Keratinocyte (primary cell): Measurements from ENCODE around the gene COL6A5. TPM values are rescaled to one million over a fixed set of nuclear protein-coding genes. Genes with fewer than 3 reads are reported as not detected.

ENCODE experiments used
- DNase-seq: peaks from one replicate; pipeline ENCODE4 v3.0.0-alpha.2; 2011; ENCODE audit warnings: low read depth, missing footprints, low spot score
- FAIRE-seq: peaks from 2 replicates; lab custom pipeline; 2011; peaks lifted over from hg19 to GRCh38; lab: Jason Lieb, UNC
- H2AFZ ChIP-seq: 2 replicates; pipeline ENCODE4 v1.6.0; 2012; ENCODE audit warnings: low read length, control low read depth, inconsistent platforms; ENCODE audit not compliant: control insufficient read depth
- H3K27ac ChIP-seq: 2 replicates; pipeline ENCODE4 v1.5.1; 2011; ENCODE audit warnings: low read length; ENCODE audit not compliant: control insufficient read depth, insufficient read depth
- H3K27me3 ChIP-seq: 3 replicates; pipeline ENCODE4 v1.6.0; 2011; ENCODE audit warnings: low read length; ENCODE audit not compliant: control insufficient read depth, insufficient read depth; ENCODE audit errors: extremely low read depth
- H3K36me3 ChIP-seq, 2 experiments: 2 replicates in 1 of 2; 3 replicates in 1 of 2; pipeline ENCODE4 v1.5.1; 2011; ENCODE audit warnings: low read length in 2 of 2, mild to moderate bottlenecking in 1 of 2; ENCODE audit not compliant: control insufficient read depth in 2 of 2, insufficient read depth in 2 of 2; ENCODE audit errors: extremely low read depth in 1 of 2
- H3K4me1 ChIP-seq: 3 replicates; pipeline ENCODE4 v1.5.1; 2011; ENCODE audit warnings: low read length; ENCODE audit not compliant: control insufficient read depth, insufficient read depth; ENCODE audit errors: extremely low read depth
- H3K4me2 ChIP-seq: 3 replicates; pipeline ENCODE4 v1.6.0; 2011; ENCODE audit warnings: low read depth, low read length; ENCODE audit not compliant: control insufficient read depth, insufficient read depth; ENCODE audit errors: extremely low read depth
- H3K4me3 ChIP-seq, 3 experiments: fragments of 200-600 bp in 1 of 3; sonication (generic) in 1 of 3; 2 replicates in 2 of 3; 3 replicates in 1 of 3; pipeline ENCODE4 v1.5.1; 2011 to 2016; ENCODE audit warnings: low read length in 3 of 3, mild to moderate bottlenecking in 3 of 3, control low read depth in 2 of 3, inconsistent platforms in 1 of 3, low read depth in 1 of 3, mixed read lengths in 1 of 3, mixed run types in 1 of 3, moderate library complexity in 1 of 3; ENCODE audit not compliant: control insufficient read depth in 2 of 3, insufficient read depth in 2 of 3; ENCODE audit errors: extremely low read depth in 1 of 3
- H3K79me2 ChIP-seq: 2 replicates; pipeline ENCODE4 v1.6.0; 2012; ENCODE audit warnings: low read length; ENCODE audit not compliant: control insufficient read depth, insufficient read depth
- H3K9ac ChIP-seq: 3 replicates; pipeline ENCODE4 v1.6.0; 2011; ENCODE audit warnings: low read length; ENCODE audit not compliant: control insufficient read depth, insufficient read depth; ENCODE audit errors: extremely low read depth
- H3K9me1 ChIP-seq: 3 replicates; pipeline ENCODE4 v1.6.0; 2011; ENCODE audit warnings: low read length; ENCODE audit not compliant: control insufficient read depth, insufficient read depth; ENCODE audit errors: extremely low read depth
- H3K9me3 ChIP-seq: 2 replicates; pipeline ENCODE4 v1.5.1; 2012; ENCODE audit warnings: low read depth, low read length; ENCODE audit not compliant: control insufficient read depth
- H4K20me1 ChIP-seq: 3 replicates; pipeline ENCODE4 v1.6.0; 2011; ENCODE audit warnings: low read length; ENCODE audit not compliant: control insufficient read depth, insufficient read depth; ENCODE audit errors: extremely low read depth
- CTCF ChIP-seq, 3 experiments: IDR thresholded peaks in 1 of 3; conservative IDR thresholded peaks in 1 of 3; optimal IDR thresholded peaks in 1 of 3; 2 replicates in 2 of 3; 3 replicates in 1 of 3; pipeline versions ENCODE3 to v1.5.1; 2011; ENCODE audit warnings: low read length in 3 of 3, mild to moderate bottlenecking in 3 of 3, moderate library complexity in 2 of 3, control low read depth in 1 of 3, inconsistent platforms in 1 of 3; ENCODE audit not compliant: insufficient read depth in 2 of 3; ENCODE audit errors: extremely low read depth in 1 of 3
- EZH2 ChIP-seq: IDR thresholded peaks from one replicate; pipeline ENCODE4 v1.6.1; 2012; ENCODE audit warnings: inconsistent platforms, mild to moderate bottlenecking, low read length, moderate library complexity
- dilution Hi-C: fragments of 300-500 bp; cut with MboI; formaldehyde crosslinking; loops from one replicate; pipeline ENCODE4 v1.7.0; 2020; ENCODE audit warnings: low sequenced_read_pairs; ENCODE audit not compliant: extremely low pct_ligation_motif_present
- polyA plus RNA-seq, 5 experiments: library from polyadenylated mRNA; depleted of rRNA in 3 of 5; stranded (reverse) in 3 of 5; stranded (forward) in 1 of 5; unstranded in 1 of 5; fragments of >200 nt; gene quantifications; 1 replicate in 1 of 5; 2 replicates in 3 of 5; 3 replicates in 1 of 5; pipeline versions ENCODE4 v1.2.1 to v1.2.3, GENCODE V29; 2011 to 2012; ENCODE audit warnings: missing spikeins in 2 of 5, low read depth in 1 of 5, low replicate concordance in 1 of 5

Gene COL6A5
- polyA plus RNA-seq, 1 donor (not counting 4 experiments of a cell fraction or from before 2014, with no cell fraction given) = not detected

- Histone ChIP-seq H3K36me3 (no peaks in the 10 kb centered on the region), H3K79me2 (no peaks in the 10 kb centered on the region), H3K9me1 (no peaks in the 10 kb centered on the region), H3K4me2 (no peak overlapping the region), H3K4me1 (no peaks in the 10 kb centered on the region), H3K27me3 (no peaks in the 10 kb centered on the region), H3K9ac (no peak overlapping the region), H4K20me1 (no peaks in the 10 kb centered on the region), H3K4me3 (no peak overlapping the region), H3K27ac (no peak overlapping the region), H3K9me3 (no peaks in the 10 kb centered on the region), H2AFZ (no peak overlapping the region)
- DNase-seq = no peak
- dilution Hi-C loops = no loop called here
- FAIRE-seq = no peak
- no peak for TF ChIP-seq EZH2
- TF ChIP-seq CTCF (optimal IDR thresholded peaks at IDR 0.05 in 1 of 3, IDR thresholded peaks at IDR 0.05 in 1 of 3, conservative IDR thresholded peaks at IDR 0.05 in 1 of 3; ENCODE audit: extremely low read depth in 1 of 3, insufficient read depth in 2 of 3, low read length in 3 of 3) = no peak
Measured at GRCh38 chr3:130393594-130393993, 48.1 kb downstream of the COL6A5 start.

GRCh38 chr3:130395331-130395730 is 49.9 kb downstream of the COL6A5 start:
- DNase-seq (no peak), FAIRE-seq (no peak)
- Histone ChIP-seq H3K9me1 (no peaks in the 10 kb centered on the region), H3K9ac (no peak overlapping the region), H2AFZ (no peak overlapping the region), H3K27me3 (no peaks in the 10 kb centered on the region), H3K4me2 (no peak overlapping the region), H3K9me3 (no peaks in the 10 kb centered on the region), H3K4me1 (no peaks in the 10 kb centered on the region), H3K79me2 (no peaks in the 10 kb centered on the region), H3K36me3 (no peaks in the 10 kb centered on the region), H3K27ac (no peak overlapping the region), H4K20me1 (no peaks in the 10 kb centered on the region), H3K4me3 (no peak overlapping the region)
- dilution Hi-C loops = no loop called here
- TF ChIP-seq CTCF (optimal IDR thresholded peaks at IDR 0.05 in 1 of 3, IDR thresholded peaks at IDR 0.05 in 1 of 3, conservative IDR thresholded peaks at IDR 0.05 in 1 of 3; ENCODE audit: extremely low read depth in 1 of 3, insufficient read depth in 2 of 3, low read length in 3 of 3) (no peak), EZH2 (no peak)
